T-helper 17 cell (primary cell): Measurements from ENCODE around the gene APOA4. TPM values are rescaled to one million over a fixed set of nuclear protein-coding genes. Genes with fewer than 3 reads are reported as not detected.

Source experiments
- ATAC-seq: fragments of 150-1000 bp; cut with Tn5 transposase; 2 replicates; pipeline ENCODE4 v1.10.0; 2021; ENCODE audit warnings: mild to moderate bottlenecking, moderate library complexity
- DNase-seq, 3 donors: peaks; one replicate each; pipeline versions ENCODE4 v3.0.0 to v3.0.0-alpha.2; 2020 to 2021
- H3K9me3 ChIP-seq: one replicate; pipeline ENCODE4 v1.7.0; 2013; ENCODE audit warnings: low read length, mild to moderate bottlenecking; ENCODE audit not compliant: control insufficient read depth, poor library complexity, severe bottlenecking
- H3K27ac Mint-ChIP-seq: one replicate; pipeline ENCODE4 v1.8.0; 2022; ENCODE audit warnings: mild to moderate bottlenecking, moderate library complexity, mixed read lengths
- H3K27me3 Mint-ChIP-seq: one replicate; pipeline ENCODE4 v1.8.0; 2022; ENCODE audit warnings: mixed read lengths
- H3K36me3 Mint-ChIP-seq: one replicate; pipeline ENCODE4 v1.8.0; 2022; ENCODE audit warnings: low read depth, mixed read lengths
- H3K4me1 Mint-ChIP-seq: one replicate; pipeline ENCODE4 v1.8.0; 2022; ENCODE audit warnings: mild to moderate bottlenecking, mixed read lengths
- H3K4me3 Mint-ChIP-seq: one replicate; pipeline ENCODE4 v1.8.0; 2022; ENCODE audit warnings: mild to moderate bottlenecking, moderate library complexity, mixed read lengths
- total RNA-seq, 4 donors: library from RNA in 2 of 4; stranded (reverse) in 2 of 4; gene quantifications; one replicate each; pipeline ENCODE4 v1.2.3 and lab custom pipeline; 2022 to 2026

Gene APOA4
- total RNA-seq, 2 donors from 2014 or later = not detected

GRCh38 chr11:116794851-116795250 lies 28.3 kb downstream of the APOA4 start:
- Mint-ChIP-seq H3K4me1 (peaks cover 13% of the 10 kb centered on the region), H3K27ac (no peak overlapping the region), H3K36me3 (no peaks in the 10 kb centered on the region), H3K4me3 (no peak overlapping the region), H3K27me3 (peaks cover 17% of the 10 kb centered on the region)
- H3K9me3 ChIP-seq = no peaks in the 10 kb centered on the region
- DNase-seq (no peak), ATAC-seq (no peak)

- Mint-ChIP-seq H3K27me3 (peaks cover 6% of the 10 kb centered on the region), H3K4me1 (peaks cover 13% of the 10 kb centered on the region)
- no peak for DNase-seq
These were observed 29.4 kb downstream of the APOA4 start for GRCh38 chr11:116793772-116794097.

GRCh38 chr11:116792869-116793771 lies 30.0 kb downstream of the APOA4 start:
- DNase-seq (no peak), ATAC-seq (no peak)
- Mint-ChIP-seq H3K36me3 (no peaks in the 10 kb centered on the region), H3K27me3 (no peaks in the 10 kb centered on the region), H3K4me1 (peaks cover 18% of the 10 kb centered on the region), H3K4me3 (peak overlapping the region; percentile 33), H3K27ac (no peak overlapping the region)
- no peaks in the 10 kb centered on the region for H3K9me3 ChIP-seq

More at GRCh38 chr11:116793772-116794097, 29.4 kb downstream of the APOA4 start:
- Mint-ChIP-seq H3K4me3 (no peak overlapping the region), H3K36me3 (no peaks in the 10 kb centered on the region), H3K27ac (peak overlapping the region; percentile 46)
- ATAC-seq = no peak
- no peaks in the 10 kb centered on the region for H3K9me3 ChIP-seq

- H3K4me1 Mint-ChIP-seq = peaks cover 22% of the 10 kb centered on the region
- H3K27ac Mint-ChIP-seq = no peak overlapping the region
- no peaks in the 10 kb centered on the region for H3K27me3 Mint-ChIP-seq
- no peaks in the 10 kb centered on the region for H3K9me3 ChIP-seq
- no peak overlapping the region for H3K4me3 Mint-ChIP-seq
- DNase-seq = no peak
- ATAC-seq = no peak
- H3K36me3 Mint-ChIP-seq = no peaks in the 10 kb centered on the region
These were observed 30.8 kb downstream of the APOA4 start for GRCh38 chr11:116792144-116792868.

GRCh38 chr11:116791813-116792143 lies 31.3 kb downstream of the APOA4 start, which contains the start of gene APOA5:
Gene APOA5, minus strand, starts transcription at chr11:116791879. Its CDS starts 19 bp downstream, at chr11:116791860.
- H3K36me3 Mint-ChIP-seq = peaks cover 2% of the 10 kb centered on the region

GRCh38 chr11:116791002-116791812 lies 31.9 kb downstream of the APOA4 start:
- no peaks in the 10 kb centered on the region for H3K9me3 ChIP-seq
- Mint-ChIP-seq H3K27ac (peak overlapping the region; percentile 21), H3K4me1 (peaks cover 31% of the 10 kb centered on the region), H3K36me3 (peaks cover 2% of the 10 kb centered on the region), H3K4me3 (no peak overlapping the region), H3K27me3 (no peaks in the 10 kb centered on the region)
- DNase-seq (peak; percentile 65 to 71 (median 71)), ATAC-seq (peak; percentile 64)

More at GRCh38 chr11:116791813-116792143, 31.3 kb downstream of the APOA4 start, which contains the start of gene APOA5:
- DNase-seq (no peak), ATAC-seq (no peak)
- Mint-ChIP-seq H3K27ac (peak within 1 kb of the TSS; percentile 21), H3K27me3 (no peaks in the 10 kb centered on the region), H3K4me3 (no peak within 1 kb of the TSS), H3K4me1 (peaks cover 27% of the 10 kb centered on the region)
- no peaks in the 10 kb centered on the region for H3K9me3 ChIP-seq

GRCh38 chr11:116790167-116791001 lies 32.7 kb downstream of the APOA4 start:
- H3K9me3 ChIP-seq = no peaks in the 10 kb centered on the region
- H3K27me3 Mint-ChIP-seq = no peaks in the 10 kb centered on the region
- H3K36me3 Mint-ChIP-seq = peaks cover 3% of the 10 kb centered on the region
- peaks cover 32% of the 10 kb centered on the region for H3K4me1 Mint-ChIP-seq
- no peak for ATAC-seq
- no peak for DNase-seq
- no peak overlapping the region for H3K4me3 Mint-ChIP-seq
- H3K27ac Mint-ChIP-seq = peak overlapping the region; percentile 21

GRCh38 chr11:116788975-116789374 lies 34.1 kb downstream of the APOA4 start:
- Mint-ChIP-seq H3K27me3 (no peaks in the 10 kb centered on the region), H3K27ac (peak overlapping the region; percentile 97), H3K36me3 (peaks cover 8% of the 10 kb centered on the region), H3K4me3 (peak overlapping the region; percentile 97), H3K4me1 (peaks cover 36% of the 10 kb centered on the region)
- DNase-seq (no peak), ATAC-seq (no peak)
- H3K9me3 ChIP-seq = no peaks in the 10 kb centered on the region

GRCh38 chr11:116788534-116788933 lies 34.6 kb downstream of the APOA4 start:
- Mint-ChIP-seq H3K4me3 (peak overlapping the region; percentile 97), H3K27me3 (no peaks in the 10 kb centered on the region), H3K36me3 (peaks cover 8% of the 10 kb centered on the region), H3K4me1 (peaks cover 34% of the 10 kb centered on the region), H3K27ac (peak overlapping the region; percentile 97)
- DNase-seq (no peak), ATAC-seq (no peak)
- no peaks in the 10 kb centered on the region for H3K9me3 ChIP-seq

GRCh38 chr11:116787786-116788486 lies 35.2 kb downstream of the APOA4 start, which contains the start of gene ZPR1:
Gene ZPR1, minus strand, starts transcription at chr11:116788023. Its CDS starts 33 bp downstream, at chr11:116787990.
- DNase-seq (peak; percentile 75 to 79 (median 79)), ATAC-seq (peak; percentile 90)
- no peaks in the 10 kb centered on the region for H3K9me3 ChIP-seq
- peaks cover 8% of the 10 kb centered on the region for H3K36me3 Mint-ChIP-seq
- H3K4me3 Mint-ChIP-seq = peak within 1 kb of the TSS; percentile 97
- H3K27ac Mint-ChIP-seq = peak within 1 kb of the TSS; percentile 97
- peaks cover 31% of the 10 kb centered on the region for H3K4me1 Mint-ChIP-seq
- H3K27me3 Mint-ChIP-seq = no peaks in the 10 kb centered on the region

GRCh38 chr11:116787436-116787785 lies 35.7 kb downstream of the APOA4 start:
- H3K27me3 Mint-ChIP-seq = no peaks in the 10 kb centered on the region
- peaks cover 8% of the 10 kb centered on the region for H3K36me3 Mint-ChIP-seq
- peaks cover 31% of the 10 kb centered on the region for H3K4me1 Mint-ChIP-seq
- H3K4me3 Mint-ChIP-seq = peak overlapping the region; percentile 97
- no peak for DNase-seq
- H3K27ac Mint-ChIP-seq = peak overlapping the region; percentile 97
- H3K9me3 ChIP-seq = no peaks in the 10 kb centered on the region
- ATAC-seq = peak; percentile 1

GRCh38 chr11:116786966-116787365 lies 36.1 kb downstream of the APOA4 start:
- Mint-ChIP-seq H3K4me1 (peaks cover 31% of the 10 kb centered on the region), H3K27ac (peak overlapping the region; percentile 97), H3K4me3 (peak overlapping the region; percentile 97), H3K27me3 (no peaks in the 10 kb centered on the region), H3K36me3 (peaks cover 8% of the 10 kb centered on the region)
- DNase-seq (no peak), ATAC-seq (no peak)
- no peaks in the 10 kb centered on the region for H3K9me3 ChIP-seq
